ENCODE data around the gene RNF14.
A peak's percentile ranks its signal among the peaks of the same experiment; 100 is the strongest.

Gene RNF14

DNA sequence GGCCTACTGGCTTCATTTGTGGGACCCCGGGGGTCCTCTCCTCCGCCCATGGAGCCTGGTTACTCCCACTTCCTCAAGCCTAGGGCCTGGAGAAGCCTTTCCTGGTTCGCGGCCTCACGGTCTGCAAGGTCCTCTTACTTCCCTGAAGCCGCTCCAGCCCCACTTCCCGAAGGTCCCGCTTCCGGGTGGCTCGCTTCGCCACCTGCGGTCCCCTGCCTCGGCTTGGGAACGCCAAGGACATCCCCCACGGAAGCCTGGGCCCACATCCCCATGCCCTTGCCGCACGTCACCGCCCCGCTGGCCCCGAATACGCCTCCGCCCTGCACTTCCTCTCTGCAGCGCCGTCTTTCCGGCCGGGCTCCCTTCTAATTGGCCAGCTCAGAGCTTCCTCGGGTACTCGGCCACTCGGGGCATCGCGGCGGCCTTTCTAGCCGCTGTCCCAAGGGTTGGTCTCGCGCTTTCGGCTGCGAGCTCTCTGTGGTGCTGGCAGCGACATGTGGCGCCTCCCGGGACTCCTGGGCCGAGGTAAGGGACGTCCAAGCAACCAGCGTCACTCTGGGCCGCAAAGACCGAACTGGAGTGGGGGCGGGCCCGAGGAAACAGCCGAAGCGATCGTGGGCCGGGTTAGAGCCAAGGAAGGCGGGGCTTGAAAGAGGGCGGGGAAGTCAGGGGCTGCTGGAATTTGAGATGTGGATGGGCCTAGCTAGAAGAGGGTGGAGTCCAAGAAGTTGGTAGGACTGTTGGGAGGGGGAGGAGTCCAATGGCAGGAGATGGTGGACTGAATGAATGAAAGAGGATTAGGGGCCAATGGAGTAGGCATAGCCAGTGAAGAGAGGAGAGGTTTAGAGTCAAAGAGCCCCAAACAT, 45.2 kb upstream of the RNF14 start, which contains the start of gene DELE1 (continued):
- TF ChIP-seq ZSCAN30 (tag by site-specific recombination; IDR thresholded peaks at IDR 0.05) (0 out of 2 replicates have a peak, but pooled peaks have one; percentile 37), ZNF555 (tag by site-specific recombination; conservative IDR thresholded peaks at IDR 0.05) (no peak), ZNF654 (tag by site-specific recombination; IDR thresholded peaks at IDR 0.05; ENCODE audit: low read depth) (no peak), ZNF513 (tag by site-specific recombination; IDR thresholded peaks at IDR 0.05) (no peak), ZNF335 (tag by site-specific recombination; conservative IDR thresholded peaks at IDR 0.05) (peak; percentile 92), ZNF610 (tag by site-specific recombination; IDR thresholded peaks at IDR 0.05; ENCODE audit: borderline replicate concordance) (0 out of 2 replicates have a peak, but pooled peaks have one; percentile 31), YY1 (tag by site-specific recombination; IDR thresholded peaks at IDR 0.05) (0 out of 2 replicates have a peak, but pooled peaks have one; percentile 1), EGR2 (tag by site-specific recombination; IDR thresholded peaks at IDR 0.05; ENCODE audit: low read depth) (peak; percentile 80), ZXDB (tag by site-specific recombination; IDR thresholded peaks at IDR 0.05) (peak; percentile 91), MZF1 (tag by site-specific recombination; IDR thresholded peaks at IDR 0.05; ENCODE audit: borderline replicate concordance) (0 out of 2 replicates have a peak, but pooled peaks have one; percentile 20), ZBTB48 (tag by site-specific recombination; IDR thresholded peaks at IDR 0.05) (peak; percentile 74), ZNF843 (tag by site-specific recombination; IDR thresholded peaks at IDR 0.05) (peak; percentile 49), ZBTB21 (tag by site-specific recombination; IDR thresholded peaks at IDR 0.05) (peak; percentile 67; the same call in 1 of the 2 replicates), WT1 (tag by site-specific recombination; IDR thresholded peaks at IDR 0.05) (0 out of 2 replicates have a peak, but pooled peaks have one; percentile 18), KLF9 (tag by site-specific recombination; IDR thresholded peaks at IDR 0.05; ENCODE audit: low read depth) (peak; percentile 91), ZNF660 (tag by site-specific recombination; IDR thresholded peaks at IDR 0.05) (peak; percentile 68; the same call in 1 of the 2 replicates), ZBTB26 (tag by site-specific recombination; optimal IDR thresholded peaks at IDR 0.05) (peak; percentile 83)
- TF ChIP-seq, protein P1, sequence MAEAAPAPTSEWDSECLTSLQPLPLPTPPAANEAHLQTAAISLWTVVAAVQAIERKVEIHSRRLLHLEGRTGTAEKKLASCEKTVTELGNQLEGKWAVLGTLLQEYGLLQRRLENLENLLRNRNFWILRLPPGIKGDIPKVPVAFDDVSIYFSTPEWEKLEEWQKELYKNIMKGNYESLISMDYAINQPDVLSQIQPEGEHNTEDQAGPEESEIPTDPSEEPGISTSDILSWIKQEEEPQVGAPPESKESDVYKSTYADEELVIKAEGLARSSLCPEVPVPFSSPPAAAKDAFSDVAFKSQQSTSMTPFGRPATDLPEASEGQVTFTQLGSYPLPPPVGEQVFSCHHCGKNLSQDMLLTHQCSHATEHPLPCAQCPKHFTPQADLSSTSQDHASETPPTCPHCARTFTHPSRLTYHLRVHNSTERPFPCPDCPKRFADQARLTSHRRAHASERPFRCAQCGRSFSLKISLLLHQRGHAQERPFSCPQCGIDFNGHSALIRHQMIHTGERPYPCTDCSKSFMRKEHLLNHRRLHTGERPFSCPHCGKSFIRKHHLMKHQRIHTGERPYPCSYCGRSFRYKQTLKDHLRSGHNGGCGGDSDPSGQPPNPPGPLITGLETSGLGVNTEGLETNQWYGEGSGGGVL (tag by site-specific recombination; IDR thresholded peaks at IDR 0.05), result no peak
- TF ChIP-seq, protein P2, sequence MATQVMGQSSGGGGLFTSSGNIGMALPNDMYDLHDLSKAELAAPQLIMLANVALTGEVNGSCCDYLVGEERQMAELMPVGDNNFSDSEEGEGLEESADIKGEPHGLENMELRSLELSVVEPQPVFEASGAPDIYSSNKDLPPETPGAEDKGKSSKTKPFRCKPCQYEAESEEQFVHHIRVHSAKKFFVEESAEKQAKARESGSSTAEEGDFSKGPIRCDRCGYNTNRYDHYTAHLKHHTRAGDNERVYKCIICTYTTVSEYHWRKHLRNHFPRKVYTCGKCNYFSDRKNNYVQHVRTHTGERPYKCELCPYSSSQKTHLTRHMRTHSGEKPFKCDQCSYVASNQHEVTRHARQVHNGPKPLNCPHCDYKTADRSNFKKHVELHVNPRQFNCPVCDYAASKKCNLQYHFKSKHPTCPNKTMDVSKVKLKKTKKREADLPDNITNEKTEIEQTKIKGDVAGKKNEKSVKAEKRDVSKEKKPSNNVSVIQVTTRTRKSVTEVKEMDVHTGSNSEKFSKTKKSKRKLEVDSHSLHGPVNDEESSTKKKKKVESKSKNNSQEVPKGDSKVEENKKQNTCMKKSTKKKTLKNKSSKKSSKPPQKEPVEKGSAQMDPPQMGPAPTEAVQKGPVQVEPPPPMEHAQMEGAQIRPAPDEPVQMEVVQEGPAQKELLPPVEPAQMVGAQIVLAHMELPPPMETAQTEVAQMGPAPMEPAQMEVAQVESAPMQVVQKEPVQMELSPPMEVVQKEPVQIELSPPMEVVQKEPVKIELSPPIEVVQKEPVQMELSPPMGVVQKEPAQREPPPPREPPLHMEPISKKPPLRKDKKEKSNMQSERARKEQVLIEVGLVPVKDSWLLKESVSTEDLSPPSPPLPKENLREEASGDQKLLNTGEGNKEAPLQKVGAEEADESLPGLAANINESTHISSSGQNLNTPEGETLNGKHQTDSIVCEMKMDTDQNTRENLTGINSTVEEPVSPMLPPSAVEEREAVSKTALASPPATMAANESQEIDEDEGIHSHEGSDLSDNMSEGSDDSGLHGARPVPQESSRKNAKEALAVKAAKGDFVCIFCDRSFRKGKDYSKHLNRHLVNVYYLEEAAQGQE (tag by site-specific recombination; IDR thresholded peaks at IDR 0.05), result peak; percentile 54; the same call in 1 of the 2 replicates
- TF ChIP-seq, protein P3, sequence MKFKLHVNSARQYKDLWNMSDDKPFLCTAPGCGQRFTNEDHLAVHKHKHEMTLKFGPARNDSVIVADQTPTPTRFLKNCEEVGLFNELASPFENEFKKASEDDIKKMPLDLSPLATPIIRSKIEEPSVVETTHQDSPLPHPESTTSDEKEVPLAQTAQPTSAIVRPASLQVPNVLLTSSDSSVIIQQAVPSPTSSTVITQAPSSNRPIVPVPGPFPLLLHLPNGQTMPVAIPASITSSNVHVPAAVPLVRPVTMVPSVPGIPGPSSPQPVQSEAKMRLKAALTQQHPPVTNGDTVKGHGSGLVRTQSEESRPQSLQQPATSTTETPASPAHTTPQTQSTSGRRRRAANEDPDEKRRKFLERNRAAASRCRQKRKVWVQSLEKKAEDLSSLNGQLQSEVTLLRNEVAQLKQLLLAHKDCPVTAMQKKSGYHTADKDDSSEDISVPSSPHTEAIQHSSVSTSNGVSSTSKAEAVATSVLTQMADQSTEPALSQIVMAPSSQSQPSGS (tag by site-specific recombination; IDR thresholded peaks at IDR 0.05; ENCODE audit: low read depth), result no peak
- TF ChIP-seq, protein P4, sequence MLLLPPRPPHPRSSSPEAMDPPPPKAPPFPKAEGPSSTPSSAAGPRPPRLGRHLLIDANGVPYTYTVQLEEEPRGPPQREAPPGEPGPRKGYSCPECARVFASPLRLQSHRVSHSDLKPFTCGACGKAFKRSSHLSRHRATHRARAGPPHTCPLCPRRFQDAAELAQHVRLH (tag by site-specific recombination; IDR thresholded peaks at IDR 0.05), result peak; percentile 88; the same call in 1 of the 2 replicates
- TF ChIP-seq, protein P5, sequence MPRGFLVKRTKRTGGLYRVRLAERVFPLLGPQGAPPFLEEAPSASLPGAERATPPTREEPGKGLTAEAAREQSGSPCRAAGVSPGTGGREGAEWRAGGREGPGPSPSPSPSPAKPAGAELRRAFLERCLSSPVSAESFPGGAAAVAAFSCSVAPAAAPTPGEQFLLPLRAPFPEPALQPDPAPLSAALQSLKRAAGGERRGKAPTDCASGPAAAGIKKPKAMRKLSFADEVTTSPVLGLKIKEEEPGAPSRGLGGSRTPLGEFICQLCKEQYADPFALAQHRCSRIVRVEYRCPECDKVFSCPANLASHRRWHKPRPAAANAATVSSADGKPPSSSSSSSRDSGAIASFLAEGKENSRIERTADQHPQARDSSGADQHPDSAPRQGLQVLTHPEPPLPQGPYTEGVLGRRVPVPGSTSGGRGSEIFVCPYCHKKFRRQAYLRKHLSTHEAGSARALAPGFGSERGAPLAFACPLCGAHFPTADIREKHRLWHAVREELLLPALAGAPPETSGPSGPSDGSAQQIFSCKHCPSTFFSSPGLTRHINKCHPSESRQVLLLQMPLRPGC (tag by site-specific recombination; IDR thresholded peaks at IDR 0.05), result peak; percentile 49; the same call in 1 of the 2 replicates
- TF ChIP-seq, protein P6, sequence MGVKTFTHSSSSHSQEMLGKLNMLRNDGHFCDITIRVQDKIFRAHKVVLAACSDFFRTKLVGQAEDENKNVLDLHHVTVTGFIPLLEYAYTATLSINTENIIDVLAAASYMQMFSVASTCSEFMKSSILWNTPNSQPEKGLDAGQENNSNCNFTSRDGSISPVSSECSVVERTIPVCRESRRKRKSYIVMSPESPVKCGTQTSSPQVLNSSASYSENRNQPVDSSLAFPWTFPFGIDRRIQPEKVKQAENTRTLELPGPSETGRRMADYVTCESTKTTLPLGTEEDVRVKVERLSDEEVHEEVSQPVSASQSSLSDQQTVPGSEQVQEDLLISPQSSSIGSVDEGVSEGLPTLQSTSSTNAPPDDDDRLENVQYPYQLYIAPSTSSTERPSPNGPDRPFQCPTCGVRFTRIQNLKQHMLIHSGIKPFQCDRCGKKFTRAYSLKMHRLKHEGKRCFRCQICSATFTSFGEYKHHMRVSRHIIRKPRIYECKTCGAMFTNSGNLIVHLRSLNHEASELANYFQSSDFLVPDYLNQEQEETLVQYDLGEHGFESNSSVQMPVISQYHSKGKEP (tag by site-specific recombination; IDR thresholded peaks at IDR 0.05), result peak; percentile 86

Measured in HEK293 (cell line).